Measurements from ENCODE around the gene XKR7.
"Not testable (repeated sequence)": the region's sequence is repeated elsewhere in the genome, so short reads cannot be mapped to it uniquely, and the experiment has no call there.

Gene XKR7

GRCh38 chr20:32018269-32019155, 50.6 kb downstream of the XKR7 start:
- DNase-seq: peak; percentile 65

- peak; percentile 16 for DNase-seq
Measured at GRCh38 chr20:32019156-32019510, 51.2 kb downstream of the XKR7 start.

GRCh38 chr20:32019563-32020463, 51.9 kb downstream of the XKR7 start:
- no peak for DNase-seq

- no peak for DNase-seq
Measured at GRCh38 chr20:32021091-32021490, 53.1 kb downstream of the XKR7 start.

GRCh38 chr20:32024683-32025295, 56.8 kb downstream of the XKR7 start:
- DNase-seq: no peak

GRCh38 chr20:32027643-32028042, 59.7 kb downstream of the XKR7 start:
- DNase-seq: no peak

- DNase-seq: no peak
Measured at GRCh38 chr20:32028647-32029372, 60.9 kb downstream of the XKR7 start.

GRCh38 chr20:32029561-32029960, 61.6 kb downstream of the XKR7 start:
- no peak for DNase-seq

- peak; percentile 63 for DNase-seq
Measured at GRCh38 chr20:32031007-32031958, 63.3 kb downstream of the XKR7 start.

GRCh38 chr20:32033316-32033715, 65.4 kb downstream of the XKR7 start:
- DNase-seq: no peak

GRCh38 chr20:32033721-32034120, 65.8 kb downstream of the XKR7 start:
- DNase-seq: not testable (repeated sequence)

GRCh38 chr20:32034581-32035425, 66.9 kb downstream of the XKR7 start:
- no peak for DNase-seq

GRCh38 chr20:32035426-32035779, 67.5 kb downstream of the XKR7 start:
- DNase-seq: no peak

GRCh38 chr20:32036252-32036651, 68.3 kb downstream of the XKR7 start:
- no peak for DNase-seq

- DNase-seq: no peak
Measured at GRCh38 chr20:32036716-32037485, 69.0 kb downstream of the XKR7 start.

- no peak for DNase-seq
Measured at GRCh38 chr20:32037929-32038328, 70.0 kb downstream of the XKR7 start.

GRCh38 chr20:32040142-32040953, 72.4 kb downstream of the XKR7 start:
- no peak for DNase-seq

- no peak for DNase-seq
Measured at GRCh38 chr20:32045999-32046398, 78.0 kb downstream of the XKR7 start.

GRCh38 chr20:32050324-32050841, 82.4 kb downstream of the XKR7 start:
- no peak for DNase-seq

All from activated CD4-positive, alpha-beta T cell treated with anti-CD3 and anti-CD28 coated beads for 48 hours (primary cell).